Measurements from ENCODE around the gene CEP104. TPM values are rescaled to one million over a fixed set of nuclear protein-coding genes. Genes with fewer than 3 reads are reported as not detected.

Gene CEP104
- total and polyA plus RNA-seq, 2 experiments from 2014 or later, result 12.7 to 22.6 TPM

GRCh38 chr1:3774276-3774945, 82.6 kb downstream of the CEP104 start:
- no peak overlapping the region for H2AFZ ChIP-seq
- no peak for TF ChIP-seq CTCF (IDR thresholded peaks at IDR 0.05; ENCODE audit: poor library complexity)
- TF ChIP-seq EZH2 (IDR thresholded peaks at IDR 0.05; ENCODE audit: borderline replicate concordance), result no peak
- TF ChIP-seq EZH2phosphoT487 (IDR thresholded peaks at IDR 0.05; ENCODE audit: low read depth, severe bottlenecking, unreplicated experiment), result no peak
- no peaks in the 10 kb centered on the region for H3K79me2 ChIP-seq
- H3K27ac ChIP-seq, result no peak overlapping the region
- no peaks in the 10 kb centered on the region for H3K27me3 ChIP-seq
- H3K4me3 ChIP-seq, result no peak overlapping the region
- 69% methylated on average over 13 of the region's 19 CpGs for WGBS (ENCODE audit: low lambda C conversion rate, missing lambda C conversion rate)
- H4K20me1 ChIP-seq (ENCODE audit: insufficient read depth, poor library complexity, severe bottlenecking), result no peaks in the 10 kb centered on the region
- DNase-seq (ENCODE audit: low spot score), result no peak
- H3K4me2 ChIP-seq, result peak overlapping the region; percentile 98
- no peaks in the 10 kb centered on the region for H3K9me3 ChIP-seq (ENCODE audit: low read depth)
- no peaks in the 10 kb centered on the region for H3K36me3 ChIP-seq (replicated peaks; ENCODE audit: insufficient read depth, low read depth)
- H3K4me1 ChIP-seq (ENCODE audit: insufficient read depth), result peaks cover 41% of the 10 kb centered on the region
- H3K9me2 ChIP-seq (replicated peaks; ENCODE audit: insufficient read depth), result no peaks in the 10 kb centered on the region

DNA sequence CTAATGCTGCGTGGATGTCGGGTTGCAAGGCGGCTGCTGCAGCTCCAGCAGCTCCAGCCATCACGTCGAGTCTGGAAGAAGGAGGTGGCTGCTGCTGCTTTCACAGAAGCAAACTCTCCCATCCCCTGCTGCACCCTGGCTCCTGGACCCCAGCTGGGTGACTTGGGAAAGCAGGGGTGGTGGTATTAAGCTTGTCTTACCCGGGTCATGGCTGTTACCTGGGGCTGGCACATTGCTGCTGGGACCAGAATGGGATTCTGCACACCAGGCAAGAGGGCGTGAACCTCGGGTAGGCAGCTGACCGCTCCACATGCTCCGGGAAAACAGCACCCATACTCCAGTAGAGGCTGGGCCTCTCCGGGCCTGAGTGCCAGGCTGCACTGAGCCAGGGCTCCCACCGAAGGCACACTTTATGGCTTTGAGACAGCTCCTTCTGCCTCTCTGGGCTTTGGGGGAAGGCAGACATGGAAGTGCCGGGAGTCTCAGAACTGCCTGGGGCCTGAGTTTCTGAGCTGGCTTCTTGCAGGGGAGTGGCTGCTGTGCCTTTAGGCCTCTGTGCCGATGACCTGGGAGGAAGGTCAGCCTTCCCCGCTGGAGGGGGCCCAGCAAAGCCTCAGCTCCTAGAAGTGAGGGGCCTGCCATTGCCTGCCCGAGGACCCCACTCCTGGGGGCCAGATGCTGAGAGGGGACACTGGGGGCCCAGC, 83.3 kb downstream of the CEP104 start:
- Histone ChIP-seq H3K27ac (peak overlapping the region; percentile 67), H3K4me3 (no peak overlapping the region), H3K79me2 (no peaks in the 10 kb centered on the region), H3K9me2 (replicated peaks; ENCODE audit: insufficient read depth) (no peaks in the 10 kb centered on the region), H3K36me3 (replicated peaks; ENCODE audit: insufficient read depth, low read depth) (no peaks in the 10 kb centered on the region), H3K4me2 (peak overlapping the region; percentile 98), H2AFZ (no peak overlapping the region), H3K9me3 (ENCODE audit: low read depth) (no peaks in the 10 kb centered on the region), H4K20me1 (ENCODE audit: insufficient read depth, poor library complexity, severe bottlenecking) (no peaks in the 10 kb centered on the region), H3K4me1 (ENCODE audit: insufficient read depth) (peaks cover 41% of the 10 kb centered on the region), H3K27me3 (no peaks in the 10 kb centered on the region)
- TF ChIP-seq EZH2phosphoT487 (IDR thresholded peaks at IDR 0.05; ENCODE audit: low read depth, severe bottlenecking, unreplicated experiment) (no peak), EZH2 (IDR thresholded peaks at IDR 0.05; ENCODE audit: borderline replicate concordance) (no peak), CTCF (IDR thresholded peaks at IDR 0.05; ENCODE audit: poor library complexity) (no peak)
- 74% methylated on average over 16 of the region's 16 CpGs for WGBS (ENCODE audit: low lambda C conversion rate, missing lambda C conversion rate)
- DNase-seq (ENCODE audit: low spot score), result no peak

DNA sequence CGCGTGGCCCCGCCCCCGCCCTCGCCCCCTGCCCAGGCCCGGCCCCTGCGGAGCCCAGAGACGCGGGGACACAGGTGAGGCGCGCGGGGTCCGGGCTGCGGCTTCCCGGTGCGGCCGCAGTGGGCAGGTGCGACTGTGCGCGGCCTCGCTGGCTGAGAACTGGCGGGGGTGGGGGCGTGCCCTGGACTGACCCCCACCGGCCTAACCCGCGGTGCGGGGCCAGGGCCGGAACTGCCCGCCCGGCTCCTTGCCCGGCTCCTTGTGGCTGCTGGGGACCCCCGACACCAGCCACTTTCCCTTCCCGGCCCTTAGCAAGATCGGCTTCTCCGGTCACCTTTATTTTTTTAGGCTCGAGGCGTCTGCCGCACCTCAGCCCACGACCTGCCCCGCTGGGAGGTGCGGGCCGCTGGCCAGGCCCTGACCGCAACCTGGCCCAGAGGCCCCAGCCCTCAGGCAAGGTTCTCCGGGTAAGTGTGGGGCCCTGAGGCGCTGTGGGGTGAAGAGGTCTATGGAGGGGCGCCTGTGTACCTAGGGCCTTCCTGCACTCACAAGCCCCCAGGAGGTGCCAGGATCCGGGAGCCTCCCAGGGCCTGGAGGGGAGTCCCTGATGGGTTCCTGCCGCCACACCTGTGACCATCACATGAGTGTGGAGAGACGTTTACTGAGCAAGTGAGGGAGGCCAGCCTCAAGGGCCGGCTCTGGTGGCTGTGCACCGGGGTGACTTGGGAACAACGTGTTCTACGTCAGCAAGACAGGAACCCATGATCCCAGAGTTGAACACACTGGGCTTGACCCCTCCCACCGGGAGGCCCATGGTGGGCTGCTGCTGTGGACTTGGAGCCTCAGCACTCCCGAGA, 84.1 kb downstream of the CEP104 start, which contains the start of gene SMIM1:
TSS of gene SMIM1 (plus strand) at position 35 of the 857 bp plus-strand sequence. CDS start 2,625 bp downstream, outside the sequence.
- Histone ChIP-seq H3K4me3 (peak within 1 kb of the TSS; percentile 80), H3K79me2 (no peaks in the 10 kb centered on the region), H3K27me3 (no peaks in the 10 kb centered on the region), H3K27ac (peak within 1 kb of the TSS; percentile 67), H3K4me1 (ENCODE audit: insufficient read depth) (peaks cover 41% of the 10 kb centered on the region), H3K9me2 (replicated peaks; ENCODE audit: insufficient read depth) (no peaks in the 10 kb centered on the region), H3K36me3 (replicated peaks; ENCODE audit: insufficient read depth, low read depth) (no peaks in the 10 kb centered on the region), H3K9me3 (ENCODE audit: low read depth) (no peaks in the 10 kb centered on the region), H2AFZ (peak within 1 kb of the TSS; percentile 77), H4K20me1 (ENCODE audit: insufficient read depth, poor library complexity, severe bottlenecking) (no peaks in the 10 kb centered on the region), H3K4me2 (peak within 1 kb of the TSS; percentile 98)
- DNase-seq (ENCODE audit: low spot score), result peak; percentile 56
- 28% methylated on average over 32 of the region's 55 CpGs for WGBS (ENCODE audit: low lambda C conversion rate, missing lambda C conversion rate)
- TF ChIP-seq CTCF (IDR thresholded peaks at IDR 0.05; ENCODE audit: poor library complexity), result no peak
- no peak for TF ChIP-seq EZH2phosphoT487 (IDR thresholded peaks at IDR 0.05; ENCODE audit: low read depth, severe bottlenecking, unreplicated experiment)
- no peak for TF ChIP-seq EZH2 (IDR thresholded peaks at IDR 0.05; ENCODE audit: borderline replicate concordance)
